ENCODE results near the gene PDE4B. TPM values are rescaled to one million over a fixed set of nuclear protein-coding genes. Genes with fewer than 3 reads are reported as not detected.

The PDE4B gene
- total and polyA plus RNA-seq, 9 of the 15 experiments (the other 6 are each of a cell fraction or from before 2014, with no cell fraction given), result 0.09 TPM; not detected in 8

DNA sequence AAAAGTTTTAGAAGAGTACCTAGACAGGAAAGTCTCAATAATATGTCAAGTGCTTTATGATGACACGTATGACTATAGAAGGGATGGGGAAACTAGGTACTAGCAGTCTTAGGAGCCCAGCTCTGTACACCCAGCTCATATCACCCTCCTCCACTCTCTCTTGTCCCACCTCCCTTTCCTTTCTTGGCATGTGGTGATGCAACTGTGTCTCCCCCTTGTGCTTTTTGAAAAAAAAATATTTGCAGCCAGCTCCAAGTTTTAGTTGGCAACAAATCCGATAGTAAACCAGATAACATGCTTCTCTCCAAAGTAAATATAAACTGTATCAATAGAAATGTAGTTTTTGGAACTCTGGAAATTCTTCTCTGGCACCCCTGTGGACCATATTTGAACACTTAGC lies 280.7 kb downstream of the PDE4B start:
- Histone ChIP-seq H3K4me1 (replicated peaks in 1 of 2; ENCODE audit: control insufficient read depth in 2 of 2, insufficient read depth in 2 of 2, low read length in 2 of 2) (no peaks in the 10 kb centered on the region), H3K9me3 (replicated peaks; ENCODE audit: control insufficient read depth, insufficient read depth, low read depth, low read length) (no peaks in the 10 kb centered on the region), H3K4me2 (ENCODE audit: insufficient read depth, low read length) (no peak overlapping the region), H3K79me2 (ENCODE audit: control insufficient read depth, insufficient read depth, low read length) (no peaks in the 10 kb centered on the region), H3K27me3 (ENCODE audit: control insufficient read depth in 2 of 2, insufficient read depth in 2 of 2, low read length in 2 of 2) (no peaks in the 10 kb centered on the region), H2AFZ (ENCODE audit: low read depth, low read length) (no peak overlapping the region), H3K27ac (ENCODE audit: extremely low read depth, low read depth, low read length) (no peak overlapping the region), H3K36me3 (ENCODE audit: control insufficient read depth, insufficient read depth, low read length) (no peaks in the 10 kb centered on the region), H4K20me1 (replicated peaks; ENCODE audit: control insufficient read depth, insufficient read depth, low read length) (no peaks in the 10 kb centered on the region), H3K9me1 (ENCODE audit: control insufficient read depth, insufficient read depth, low read length) (no peaks in the 10 kb centered on the region), H3K4me3 (no peak overlapping the region), H3K9ac (ENCODE audit: insufficient read depth in 1 of 2, low read depth in 2 of 2, low read length in 2 of 2) (no peak overlapping the region)
- TF ChIP-seq MYC (IDR thresholded peaks at IDR 0.05; ENCODE audit: low read depth, low read length) (no peak), MYC (CRISPR knock-in tag; IDR thresholded peaks at IDR 0.05; ENCODE audit: borderline replicate concordance, low read depth) (no peak), ERF (CRISPR knock-in tag; IDR thresholded peaks at IDR 0.05) (no peak)
- ChIA-PET CTCF (ENCODE audit: low intra/inter-chr PET ratio) (no interaction called here), POLR2A (interaction anchor here (0.7 kb wide), 1 partner anchor 48 kb away, joined by 4 read pairs; no protein-coding TSS in a partner anchor)
- FAIRE-seq (no peak), ATAC-seq (no peak), DNase-seq (ENCODE audit: extremely low read depth in 1 of 4, low spot score in 3 of 4) (no peak)
- no TSS peak for BruUV-seq (replicated peaks)
- 0% methylated on average over 2 of the region's 2 CpGs for WGBS (ENCODE audit: insufficient coverage, low coverage, missing lambda C conversion rate)
- intact Hi-C loops (cut with micrococcal nuclease) (no loop called here), in situ Hi-C loops (cut with MboI) (no loop called here)

DNA sequence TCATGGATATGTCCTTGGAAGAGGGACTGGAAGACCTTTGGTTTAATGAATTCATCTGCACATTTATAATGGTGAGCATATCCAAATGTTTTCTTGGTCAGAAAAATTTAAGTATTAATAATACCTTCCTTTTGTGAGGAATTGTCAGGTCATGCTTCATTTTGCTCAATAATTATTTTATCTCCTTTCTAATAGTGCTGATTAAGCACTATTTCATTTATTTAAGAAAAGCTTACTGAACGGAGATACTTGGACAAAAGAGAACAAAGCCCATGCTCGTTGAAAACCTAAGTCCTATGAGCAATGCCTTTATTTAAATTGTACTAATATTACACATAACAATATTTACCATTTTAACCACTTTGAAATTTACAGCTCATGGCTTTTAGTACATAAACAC lies 281.5 kb downstream of the PDE4B start:
- POLR2A ChIA-PET, result interaction anchor here (0.7 kb wide), 1 partner anchor 1413 kb away, joined by 3 read pairs; no protein-coding TSS in a partner anchor
- H3K4me2 ChIP-seq (ENCODE audit: insufficient read depth, low read length), result no peak overlapping the region
- intact Hi-C loops (cut with micrococcal nuclease), result no loop called here
- H3K4me3 ChIP-seq, result no peak overlapping the region
- H4K20me1 ChIP-seq (replicated peaks; ENCODE audit: control insufficient read depth, insufficient read depth, low read length), result no peaks in the 10 kb centered on the region
- CTCF ChIA-PET (ENCODE audit: low intra/inter-chr PET ratio), result no interaction called here
- H3K9ac ChIP-seq (ENCODE audit: insufficient read depth in 1 of 2, low read depth in 2 of 2, low read length in 2 of 2), result no peak overlapping the region
- no peaks in the 10 kb centered on the region for H3K36me3 ChIP-seq (ENCODE audit: control insufficient read depth, insufficient read depth, low read length)
- H3K9me3 ChIP-seq (replicated peaks; ENCODE audit: control insufficient read depth, insufficient read depth, low read depth, low read length), result no peaks in the 10 kb centered on the region
- H3K4me1 ChIP-seq (replicated peaks in 1 of 2; ENCODE audit: control insufficient read depth in 2 of 2, insufficient read depth in 2 of 2, low read length in 2 of 2), result no peaks in the 10 kb centered on the region
- TF ChIP-seq MAFG (tag; conservative IDR thresholded peaks at IDR 0.05), result peak; percentile 73
- no peak for TF ChIP-seq HNRNPK (IDR thresholded peaks at IDR 0.05; ENCODE audit: low read depth, low read length, poor library complexity, severe bottlenecking)
- TF ChIP-seq, protein P1, sequence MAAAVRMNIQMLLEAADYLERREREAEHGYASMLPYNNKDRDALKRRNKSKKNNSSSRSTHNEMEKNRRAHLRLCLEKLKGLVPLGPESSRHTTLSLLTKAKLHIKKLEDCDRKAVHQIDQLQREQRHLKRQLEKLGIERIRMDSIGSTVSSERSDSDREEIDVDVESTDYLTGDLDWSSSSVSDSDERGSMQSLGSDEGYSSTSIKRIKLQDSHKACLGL (CRISPR knock-in tag; IDR thresholded peaks at IDR 0.05; ENCODE audit: borderline replicate concordance, poor library complexity, severe bottlenecking), result no peak
- TF ChIP-seq ZNF316 (IDR thresholded peaks at IDR 0.05), result peak; percentile 83
- TF ChIP-seq MAFK (IDR thresholded peaks at IDR 0.05; ENCODE audit: low read length), result peak; percentile 90
- TF ChIP-seq MAFF (IDR thresholded peaks at IDR 0.05; ENCODE audit: low read length), result peak; percentile 89
- TF ChIP-seq, protein P2, sequence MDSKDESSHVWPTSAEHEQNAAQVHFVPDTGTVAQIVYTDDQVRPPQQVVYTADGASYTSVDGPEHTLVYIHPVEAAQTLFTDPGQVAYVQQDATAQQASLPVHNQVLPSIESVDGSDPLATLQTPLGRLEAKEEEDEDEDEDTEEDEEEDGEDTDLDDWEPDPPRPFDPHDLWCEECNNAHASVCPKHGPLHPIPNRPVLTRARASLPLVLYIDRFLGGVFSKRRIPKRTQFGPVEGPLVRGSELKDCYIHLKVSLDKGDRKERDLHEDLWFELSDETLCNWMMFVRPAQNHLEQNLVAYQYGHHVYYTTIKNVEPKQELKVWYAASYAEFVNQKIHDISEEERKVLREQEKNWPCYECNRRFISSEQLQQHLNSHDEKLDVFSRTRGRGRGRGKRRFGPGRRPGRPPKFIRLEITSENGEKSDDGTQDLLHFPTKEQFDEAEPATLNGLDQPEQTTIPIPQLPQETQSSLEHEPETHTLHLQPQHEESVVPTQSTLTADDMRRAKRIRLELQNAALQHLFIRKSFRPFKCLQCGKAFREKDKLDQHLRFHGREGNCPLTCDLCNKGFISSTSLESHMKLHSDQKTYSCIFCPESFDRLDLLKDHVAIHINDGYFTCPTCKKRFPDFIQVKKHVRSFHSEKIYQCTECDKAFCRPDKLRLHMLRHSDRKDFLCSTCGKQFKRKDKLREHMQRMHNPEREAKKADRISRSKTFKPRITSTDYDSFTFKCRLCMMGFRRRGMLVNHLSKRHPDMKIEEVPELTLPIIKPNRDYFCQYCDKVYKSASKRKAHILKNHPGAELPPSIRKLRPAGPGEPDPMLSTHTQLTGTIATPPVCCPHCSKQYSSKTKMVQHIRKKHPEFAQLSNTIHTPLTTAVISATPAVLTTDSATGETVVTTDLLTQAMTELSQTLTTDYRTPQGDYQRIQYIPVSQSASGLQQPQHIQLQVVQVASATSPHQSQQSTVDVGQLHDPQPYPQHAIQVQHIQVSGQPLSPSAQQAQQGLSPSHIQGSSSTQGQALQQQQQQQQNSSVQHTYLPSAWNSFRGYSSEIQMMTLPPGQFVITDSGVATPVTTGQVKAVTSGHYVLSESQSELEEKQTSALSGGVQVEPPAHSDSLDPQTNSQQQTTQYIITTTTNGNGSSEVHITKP (IDR thresholded peaks at IDR 0.05; ENCODE audit: partially characterized antibody), result no peak
- TF ChIP-seq C11orf30 (IDR thresholded peaks at IDR 0.05; ENCODE audit: low read depth), result peak; percentile 57; the same call in 1 of the 2 replicates
- no peaks in the 10 kb centered on the region for H3K9me1 ChIP-seq (ENCODE audit: control insufficient read depth, insufficient read depth, low read length)
- ATAC-seq, result no peak
- WGBS (ENCODE audit: insufficient coverage, low coverage, missing lambda C conversion rate), result 6% methylated on average over 2 of the region's 2 CpGs
- BruUV-seq (replicated peaks), result no TSS peak
- no peak for FAIRE-seq
- H3K79me2 ChIP-seq (ENCODE audit: control insufficient read depth, insufficient read depth, low read length), result no peaks in the 10 kb centered on the region
- no peak overlapping the region for H2AFZ ChIP-seq (ENCODE audit: low read depth, low read length)
- in situ Hi-C loops (cut with MboI), result no loop called here
- H3K27ac ChIP-seq (ENCODE audit: extremely low read depth, low read depth, low read length), result no peak overlapping the region
- DNase-seq (ENCODE audit: extremely low read depth in 1 of 4, low spot score in 3 of 4), result no peak
- no peaks in the 10 kb centered on the region for H3K27me3 ChIP-seq (ENCODE audit: control insufficient read depth in 2 of 2, insufficient read depth in 2 of 2, low read length in 2 of 2)
